HepG2 (cell line): ENCODE measurements around the gene CKAP2. TPM values are rescaled to one million over a fixed set of nuclear protein-coding genes. Genes with fewer than 3 reads are reported as not detected.

Experiments used
- GABPA ChIP-seq, 2 experiments: IDR thresholded peaks; 2 replicates each; pipeline ENCODE4 v1.6.1; 2011 to 2016; ENCODE audit warnings: low read depth in 2 of 2, low read length in 1 of 2, missing biosample characterization in 1 of 2, missing genetic modification characterization in 1 of 2
- GABPB1 ChIP-seq: IDR thresholded peaks from 2 replicates; pipeline ENCODE4 v1.6.1; 2016; ENCODE audit warnings: mild to moderate bottlenecking, missing genetic modification reagents, moderate library complexity, missing compliant biosample characterization
- HOXA3 ChIP-seq: sonication (generic); formaldehyde crosslinking; IDR thresholded peaks from 2 replicates; pipeline ENCODE4 v1.5.0; 2020; ENCODE audit warnings: missing genetic modification reagents
- JDP2 ChIP-seq: sonication (generic); formaldehyde crosslinking; IDR thresholded peaks from 2 replicates; pipeline ENCODE4 v1.8.1; 2022; ENCODE audit warnings: missing genetic modification reagents, borderline replicate concordance
- MTF2 ChIP-seq: sonication (generic); formaldehyde crosslinking; IDR thresholded peaks from 2 replicates; pipeline ENCODE4 v1.5.0; 2020; ENCODE audit warnings: missing genetic modification reagents, borderline replicate concordance
- NFIC ChIP-seq: IDR thresholded peaks from 2 replicates; pipeline ENCODE4 v1.6.1; 2012; ENCODE audit warnings: mild to moderate bottlenecking, low read length, inconsistent platforms
- PRMT3 ChIP-seq: sonication (generic); formaldehyde crosslinking; IDR thresholded peaks from 2 replicates; pipeline ENCODE4 v1.8.1; 2022; ENCODE audit warnings: low read depth, mild to moderate bottlenecking, moderate library complexity, missing genetic modification reagents, borderline replicate concordance
- PTBP1 ChIP-seq: fragments of 200-400 bp; formaldehyde crosslinking; IDR thresholded peaks from 2 replicates; pipeline ENCODE4 v1.6.1; 2018; ENCODE audit warnings: low read length, low read depth; ENCODE audit not compliant: poor library complexity, severe bottlenecking
- XBP1 ChIP-seq: sonication (generic); formaldehyde crosslinking; IDR thresholded peaks from 2 replicates; pipeline ENCODE4 v1.5.0; 2020; ENCODE audit warnings: missing genetic modification reagents
- ZNF326 ChIP-seq: sonication (generic); formaldehyde crosslinking; IDR thresholded peaks from 2 replicates; pipeline ENCODE4 v1.4.0; 2020; ENCODE audit warnings: missing genetic modification reagents, borderline replicate concordance
- ZNF446 ChIP-seq: sonication (generic); formaldehyde crosslinking; IDR thresholded peaks from 2 replicates; pipeline ENCODE4 v1.5.0; 2020; ENCODE audit warnings: mild to moderate bottlenecking, missing genetic modification reagents
- ZNF792 ChIP-seq: IDR thresholded peaks from 2 replicates; pipeline ENCODE4 v1.6.1; 2016
- polyA plus RNA-seq, 8 experiments: library from polyadenylated mRNA; depleted of rRNA in 3 of 8; stranded (reverse) in 7 of 8; unstranded in 1 of 8; fragments of >200 nt; fragmentation: Illumina TruSeq in 4 of 8; extraction: Trizol in 4 of 8; gene quantifications; 2 replicates each; pipeline versions ENCODE4 v1.2.1 to v1.2.3, GENCODE V29; 2011 to 2016; ENCODE audit warnings: low read depth in 4 of 8, missing spikeins in 1 of 8, mixed read lengths in 1 of 8; ENCODE audit not compliant: insufficient read depth in 1 of 8
- total RNA-seq, 5 experiments: library from RNA; depleted of rRNA; stranded (reverse); fragments of >200 nt; fragmentation: Illumina TruSeq; extraction: Trizol; gene quantifications; 2 replicates each; pipeline ENCODE4 v1.2.3, GENCODE V29; 2016; ENCODE audit warnings: low read depth in 1 of 5
- TF ChIP-seq, protein P1 (sequence below), 2 experiments: fragments of 450-650 bp in 1 of 2; sonication (generic) in 1 of 2; formaldehyde crosslinking in 1 of 2; IDR thresholded peaks; 2 replicates each; pipeline versions ENCODE4 v1.6.1 to v1.8.0; 2016 to 2022; ENCODE audit warnings: antibody characterized with exemption in 1 of 2, mild to moderate bottlenecking in 1 of 2, missing genetic modification reagents in 1 of 2
- TF ChIP-seq, protein P2 (sequence below): sonication (generic); formaldehyde crosslinking; IDR thresholded peaks from 2 replicates; pipeline ENCODE4 v1.9.0; 2021; ENCODE audit warnings: missing genetic modification reagents, borderline replicate concordance
- TF ChIP-seq, protein P3 (sequence below): sonication (generic); formaldehyde crosslinking; IDR thresholded peaks from 2 replicates; pipeline ENCODE4 v1.4.0; 2020; ENCODE audit warnings: missing genetic modification reagents

The CKAP2 gene
- total and polyA plus RNA-seq, 2 of the 13 experiments (the other 11 are each of a cell fraction or from before 2014, with no cell fraction given), result 6.7 to 40.3 TPM

DNA sequence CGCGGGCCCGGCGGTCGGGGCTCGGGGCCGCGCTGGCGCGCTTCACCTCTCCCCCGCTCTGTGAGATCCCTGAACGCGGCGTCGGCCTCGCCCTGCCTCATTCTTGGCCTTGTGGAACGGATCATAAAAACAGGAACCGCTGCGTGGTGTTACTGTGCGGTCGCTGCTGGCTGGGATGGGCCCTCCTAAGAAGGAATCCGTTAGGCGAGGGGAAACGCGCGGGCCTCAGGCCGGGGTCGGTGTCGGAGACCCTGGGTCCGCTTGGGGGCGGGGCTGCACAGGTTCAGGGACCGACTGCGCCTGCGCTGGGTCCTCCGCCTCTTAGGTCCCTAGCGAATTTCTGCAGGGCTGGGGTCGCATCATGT lies 381 bp downstream of the CKAP2 start (continued):
- TF ChIP-seq, protein P1, sequence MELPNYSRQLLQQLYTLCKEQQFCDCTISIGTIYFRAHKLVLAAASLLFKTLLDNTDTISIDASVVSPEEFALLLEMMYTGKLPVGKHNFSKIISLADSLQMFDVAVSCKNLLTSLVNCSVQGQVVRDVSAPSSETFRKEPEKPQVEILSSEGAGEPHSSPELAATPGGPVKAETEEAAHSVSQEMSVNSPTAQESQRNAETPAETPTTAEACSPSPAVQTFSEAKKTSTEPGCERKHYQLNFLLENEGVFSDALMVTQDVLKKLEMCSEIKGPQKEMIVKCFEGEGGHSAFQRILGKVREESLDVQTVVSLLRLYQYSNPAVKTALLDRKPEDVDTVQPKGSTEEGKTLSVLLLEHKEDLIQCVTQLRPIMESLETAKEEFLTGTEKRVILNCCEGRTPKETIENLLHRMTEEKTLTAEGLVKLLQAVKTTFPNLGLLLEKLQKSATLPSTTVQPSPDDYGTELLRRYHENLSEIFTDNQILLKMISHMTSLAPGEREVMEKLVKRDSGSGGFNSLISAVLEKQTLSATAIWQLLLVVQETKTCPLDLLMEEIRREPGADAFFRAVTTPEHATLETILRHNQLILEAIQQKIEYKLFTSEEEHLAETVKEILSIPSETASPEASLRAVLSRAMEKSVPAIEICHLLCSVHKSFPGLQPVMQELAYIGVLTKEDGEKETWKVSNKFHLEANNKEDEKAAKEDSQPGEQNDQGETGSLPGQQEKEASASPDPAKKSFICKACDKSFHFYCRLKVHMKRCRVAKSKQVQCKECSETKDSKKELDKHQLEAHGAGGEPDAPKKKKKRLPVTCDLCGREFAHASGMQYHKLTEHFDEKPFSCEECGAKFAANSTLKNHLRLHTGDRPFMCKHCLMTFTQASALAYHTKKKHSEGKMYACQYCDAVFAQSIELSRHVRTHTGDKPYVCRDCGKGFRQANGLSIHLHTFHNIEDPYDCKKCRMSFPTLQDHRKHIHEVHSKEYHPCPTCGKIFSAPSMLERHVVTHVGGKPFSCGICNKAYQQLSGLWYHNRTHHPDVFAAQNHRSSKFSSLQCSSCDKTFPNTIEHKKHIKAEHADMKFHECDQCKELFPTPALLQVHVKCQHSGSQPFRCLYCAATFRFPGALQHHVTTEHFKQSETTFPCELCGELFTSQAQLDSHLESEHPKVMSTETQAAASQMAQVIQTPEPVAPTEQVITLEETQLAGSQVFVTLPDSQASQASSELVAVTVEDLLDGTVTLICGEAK (IDR thresholded peaks at IDR 0.05), result no peak
- TF ChIP-seq, protein P1 (CRISPR knock-in tag; IDR thresholded peaks at IDR 0.05), result no peak
- TF ChIP-seq GABPB1 (CRISPR knock-in tag) (no peak; the same call in 1 of the 2 replicates), ZNF446 (0 out of 2 replicates have a peak, but pooled peaks have one; percentile 79), PRMT3 (CRISPR knock-in tag) (no peak), JDP2 (no peak), NFIC (no peak), GABPA (IDR thresholded peaks at IDR 0.05; ENCODE audit: low read depth, low read length) (no peak), GABPA (CRISPR knock-in tag; IDR thresholded peaks at IDR 0.05; ENCODE audit: low read depth) (no peak), ZNF792 (CRISPR knock-in tag) (0 out of 2 replicates have a peak, but pooled peaks have one; percentile 27), ZNF326 (no peak), PTBP1 (no peak), XBP1 (CRISPR knock-in tag) (no peak), MTF2 (CRISPR knock-in tag) (no peak), HOXA3 (no peak; the same call in 1 of the 2 replicates)
- TF ChIP-seq, protein P2, sequence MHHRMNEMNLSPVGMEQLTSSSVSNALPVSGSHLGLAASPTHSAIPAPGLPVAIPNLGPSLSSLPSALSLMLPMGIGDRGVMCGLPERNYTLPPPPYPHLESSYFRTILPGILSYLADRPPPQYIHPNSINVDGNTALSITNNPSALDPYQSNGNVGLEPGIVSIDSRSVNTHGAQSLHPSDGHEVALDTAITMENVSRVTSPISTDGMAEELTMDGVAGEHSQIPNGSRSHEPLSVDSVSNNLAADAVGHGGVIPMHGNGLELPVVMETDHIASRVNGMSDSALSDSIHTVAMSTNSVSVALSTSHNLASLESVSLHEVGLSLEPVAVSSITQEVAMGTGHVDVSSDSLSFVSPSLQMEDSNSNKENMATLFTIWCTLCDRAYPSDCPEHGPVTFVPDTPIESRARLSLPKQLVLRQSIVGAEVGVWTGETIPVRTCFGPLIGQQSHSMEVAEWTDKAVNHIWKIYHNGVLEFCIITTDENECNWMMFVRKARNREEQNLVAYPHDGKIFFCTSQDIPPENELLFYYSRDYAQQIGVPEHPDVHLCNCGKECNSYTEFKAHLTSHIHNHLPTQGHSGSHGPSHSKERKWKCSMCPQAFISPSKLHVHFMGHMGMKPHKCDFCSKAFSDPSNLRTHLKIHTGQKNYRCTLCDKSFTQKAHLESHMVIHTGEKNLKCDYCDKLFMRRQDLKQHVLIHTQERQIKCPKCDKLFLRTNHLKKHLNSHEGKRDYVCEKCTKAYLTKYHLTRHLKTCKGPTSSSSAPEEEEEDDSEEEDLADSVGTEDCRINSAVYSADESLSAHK (CRISPR knock-in tag), result no peak
- TF ChIP-seq, protein P3, sequence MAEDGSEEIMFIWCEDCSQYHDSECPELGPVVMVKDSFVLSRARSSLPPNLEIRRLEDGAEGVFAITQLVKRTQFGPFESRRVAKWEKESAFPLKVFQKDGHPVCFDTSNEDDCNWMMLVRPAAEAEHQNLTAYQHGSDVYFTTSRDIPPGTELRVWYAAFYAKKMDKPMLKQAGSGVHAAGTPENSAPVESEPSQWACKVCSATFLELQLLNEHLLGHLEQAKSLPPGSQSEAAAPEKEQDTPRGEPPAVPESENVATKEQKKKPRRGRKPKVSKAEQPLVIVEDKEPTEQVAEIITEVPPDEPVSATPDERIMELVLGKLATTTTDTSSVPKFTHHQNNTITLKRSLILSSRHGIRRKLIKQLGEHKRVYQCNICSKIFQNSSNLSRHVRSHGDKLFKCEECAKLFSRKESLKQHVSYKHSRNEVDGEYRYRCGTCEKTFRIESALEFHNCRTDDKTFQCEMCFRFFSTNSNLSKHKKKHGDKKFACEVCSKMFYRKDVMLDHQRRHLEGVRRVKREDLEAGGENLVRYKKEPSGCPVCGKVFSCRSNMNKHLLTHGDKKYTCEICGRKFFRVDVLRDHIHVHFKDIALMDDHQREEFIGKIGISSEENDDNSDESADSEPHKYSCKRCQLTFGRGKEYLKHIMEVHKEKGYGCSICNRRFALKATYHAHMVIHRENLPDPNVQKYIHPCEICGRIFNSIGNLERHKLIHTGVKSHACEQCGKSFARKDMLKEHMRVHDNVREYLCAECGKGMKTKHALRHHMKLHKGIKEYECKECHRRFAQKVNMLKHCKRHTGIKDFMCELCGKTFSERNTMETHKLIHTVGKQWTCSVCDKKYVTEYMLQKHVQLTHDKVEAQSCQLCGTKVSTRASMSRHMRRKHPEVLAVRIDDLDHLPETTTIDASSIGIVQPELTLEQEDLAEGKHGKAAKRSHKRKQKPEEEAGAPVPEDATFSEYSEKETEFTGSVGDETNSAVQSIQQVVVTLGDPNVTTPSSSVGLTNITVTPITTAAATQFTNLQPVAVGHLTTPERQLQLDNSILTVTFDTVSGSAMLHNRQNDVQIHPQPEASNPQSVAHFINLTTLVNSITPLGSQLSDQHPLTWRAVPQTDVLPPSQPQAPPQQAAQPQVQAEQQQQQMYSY (CRISPR knock-in tag), result no peak
